HepG2 (cell line): Measurements from ENCODE around the gene CLPTM1L. TPM values are rescaled to one million over a fixed set of nuclear protein-coding genes. Genes with fewer than 3 reads are reported as not detected.

Experiments used
- ATAC-seq: fragments of 200-7000 bp; cut with Tn5 transposase; 3 replicates; pipeline ENCODE4 v1.9.1; 2020; ENCODE audit warnings: mild to moderate bottlenecking, moderate library complexity
- BruUV-seq: library from RNA; stranded (reverse); fragments of 400-500 nt; replicated peaks from 2 replicates; lab custom pipeline; 2021; lab: Mats Ljungman, UMichigan
- CTCF ChIA-PET: fragments of 300-600 bp; formaldehyde crosslinking; extraction: SDS; loops from one replicate; lab custom pipeline; 2021; ENCODE audit warnings: low total read pairs, inconsistent platforms, low intra/inter-chr PET ratio; lab: Yijun Ruan, JAX
- POLR2A ChIA-PET: fragments of 350-600 bp; sonication (Branson Sonifier 250); formaldehyde crosslinking; loops from one replicate; lab custom pipeline; 2020; ENCODE audit warnings: antibody characterized with exemption, inconsistent platforms; lab: Yijun Ruan, JAX
- DNase-seq: peaks from one replicate; pipeline ENCODE4 v3.0.0-alpha.2; 2015; ENCODE audit warnings: low spot score
- FAIRE-seq: peaks from 3 replicates; lab custom pipeline; 2011; peaks lifted over from hg19 to GRCh38; lab: Jason Lieb, UNC
- H2AFZ ChIP-seq: one replicate; pipeline ENCODE4 v1.6.1; 2011; ENCODE audit warnings: low read length, inconsistent platforms
- H3K27ac ChIP-seq: fragments of 300-600 bp; 3 replicates; pipeline ENCODE4 v1.8.0; 2011; ENCODE audit warnings: mixed run types, mild to moderate bottlenecking, mixed read lengths, low read length, inconsistent platforms; ENCODE audit not compliant: insufficient read depth; ENCODE audit errors: extremely low read length
- H3K27me3 ChIP-seq, 2 experiments: fragments of 200-600 bp in 1 of 2; 2 replicates in 1 of 2; 3 replicates in 1 of 2; pipeline versions ENCODE4 v1.6.0 to v1.8.0; 2011; ENCODE audit warnings: low read length in 2 of 2, mild to moderate bottlenecking in 2 of 2, moderate library complexity in 2 of 2, inconsistent platforms in 1 of 2; ENCODE audit not compliant: insufficient read depth in 2 of 2, control insufficient read depth in 1 of 2
- H3K36me3 ChIP-seq, 2 experiments: fragments of 200-600 bp in 1 of 2; replicated peaks in 1 of 2; 2 replicates in 1 of 2; 3 replicates in 1 of 2; pipeline versions ENCODE4 v1.5.1 to v1.8.0; 2011; ENCODE audit warnings: low read length in 2 of 2, inconsistent platforms in 1 of 2; ENCODE audit not compliant: insufficient read depth in 2 of 2, control insufficient read depth in 1 of 2
- H3K4me1 ChIP-seq: 2 replicates; pipeline ENCODE4 v1.5.1; 2012; ENCODE audit warnings: low read length, inconsistent platforms; ENCODE audit not compliant: insufficient read depth
- H3K4me2 ChIP-seq: 2 replicates; pipeline ENCODE4 v1.6.0; 2011; ENCODE audit warnings: low read depth, low read length, inconsistent platforms
- H3K4me3 ChIP-seq, 3 experiments: fragments of 200-600 bp in 1 of 3; sonication (generic), shearing (Covaris generic) in 1 of 3; replicated peaks in 1 of 3; 2 replicates each; pipeline ENCODE4 v1.5.1; 2011 to 2016; ENCODE audit warnings: low read length in 3 of 3, inconsistent platforms in 2 of 3, low read depth in 2 of 3, mild to moderate bottlenecking in 2 of 3, control low read depth in 1 of 3, mixed read lengths in 1 of 3; ENCODE audit not compliant: insufficient read depth in 1 of 3
- H3K79me2 ChIP-seq: one replicate; pipeline ENCODE4 v1.6.1; 2011; ENCODE audit warnings: low read length, inconsistent platforms; ENCODE audit not compliant: insufficient read depth
- H3K9ac ChIP-seq: 2 replicates; pipeline ENCODE4 v1.6.0; 2011; ENCODE audit warnings: mild to moderate bottlenecking, low read depth, low read length, inconsistent platforms; ENCODE audit not compliant: insufficient read depth
- H3K9me3 ChIP-seq: 2 replicates; pipeline ENCODE4 v1.5.1; 2012; ENCODE audit warnings: mild to moderate bottlenecking, low read length
- H4K20me1 ChIP-seq: 2 replicates; pipeline ENCODE4 v1.6.0; 2011; ENCODE audit warnings: inconsistent platforms, mild to moderate bottlenecking, low read length, moderate library complexity; ENCODE audit not compliant: insufficient read depth
- EZH2 ChIP-seq: conservative IDR thresholded peaks from 2 replicates; pipeline ENCODE4 v1.6.1; 2012; ENCODE audit warnings: mild to moderate bottlenecking, low read depth, low read length, moderate library complexity
- HCFC1 ChIP-seq: fragments of 150-350 bp; IDR thresholded peaks from 2 replicates; pipeline ENCODE4 v1.6.1; 2014; ENCODE audit warnings: low read depth, low read length
- KDM5B ChIP-seq: sonication (generic); formaldehyde crosslinking; IDR thresholded peaks from 2 replicates; pipeline ENCODE4 v1.4.0; 2020; ENCODE audit warnings: missing genetic modification reagents, mild to moderate bottlenecking, borderline replicate concordance
- MAFF ChIP-seq: IDR thresholded peaks from 2 replicates; pipeline ENCODE4 v1.6.1; 2011; ENCODE audit warnings: low read depth, low read length, improper control_type of control experiment
- MXD4 ChIP-seq: IDR thresholded peaks from 2 replicates; pipeline ENCODE4 v1.6.1; 2016; ENCODE audit warnings: mild to moderate bottlenecking, missing biosample characterization, missing genetic modification reagents
- TMF1 ChIP-seq: sonication (generic); formaldehyde crosslinking; IDR thresholded peaks from 2 replicates; pipeline ENCODE4 v1.8.1; 2022; ENCODE audit warnings: low read depth, missing genetic modification reagents
- TOE1 ChIP-seq: sonication (generic); formaldehyde crosslinking; IDR thresholded peaks from 2 replicates; pipeline ENCODE4 v1.4.0; 2020; ENCODE audit warnings: mild to moderate bottlenecking, missing genetic modification reagents
- ZNF260 ChIP-seq: sonication (generic); formaldehyde crosslinking; IDR thresholded peaks from 2 replicates; pipeline ENCODE4 v1.4.0; 2020; ENCODE audit warnings: missing genetic modification reagents, low read depth, mild to moderate bottlenecking, borderline replicate concordance
- ZNF263 ChIP-seq: sonication (generic); formaldehyde crosslinking; IDR thresholded peaks from 2 replicates; pipeline ENCODE4 v1.4.0; 2020; ENCODE audit warnings: missing genetic modification reagents
- ZNF354B ChIP-seq: sonication (generic); formaldehyde crosslinking; IDR thresholded peaks from 2 replicates; pipeline ENCODE4 v1.8.0; 2022; ENCODE audit warnings: mild to moderate bottlenecking, missing genetic modification reagents
- WGBS: methylation state at CpG from one replicate; pipeline ENCODE4 v1.1.6; 2017; ENCODE audit warnings: low lambda C conversion rate; 5-methylcytosine and 5-hydroxymethylcytosine counted together
- in situ Hi-C: cut with HindIII; loops from 2 replicates; pipeline ENCODE4 v1.10.0; 2017; ENCODE audit warnings: low pct_unique_long_range_greater_than_20kb; ENCODE audit not compliant: extremely low pct_ligation_motif_present
- intact Hi-C: fragments of 100-400 bp; cut with micrococcal nuclease; formaldehyde crosslinking; loops from one replicate; pipeline ENCODE4 v1.10.0; 2022; ENCODE audit not compliant: unreplicated experiment
- polyA plus RNA-seq, 8 experiments: library from polyadenylated mRNA; depleted of rRNA in 3 of 8; stranded (reverse) in 7 of 8; unstranded in 1 of 8; fragments of >200 nt; fragmentation: Illumina TruSeq in 4 of 8; extraction: Trizol in 4 of 8; gene quantifications; 2 replicates each; pipeline versions ENCODE4 v1.2.1 to v1.2.3, GENCODE V29; 2011 to 2016; ENCODE audit warnings: low read depth in 4 of 8, missing spikeins in 1 of 8, mixed read lengths in 1 of 8; ENCODE audit not compliant: insufficient read depth in 1 of 8
- total RNA-seq, 5 experiments: library from RNA; depleted of rRNA; stranded (reverse); fragments of >200 nt; fragmentation: Illumina TruSeq; extraction: Trizol; gene quantifications; 2 replicates each; pipeline ENCODE4 v1.2.3, GENCODE V29; 2016; ENCODE audit warnings: low read depth in 1 of 5
- TF ChIP-seq, protein P1 (sequence below): sonication (generic); formaldehyde crosslinking; IDR thresholded peaks from 2 replicates; pipeline ENCODE4 v1.9.0; 2022; ENCODE audit warnings: low read depth, missing genetic modification reagents
- TF ChIP-seq, protein P2 (sequence below): sonication (generic); formaldehyde crosslinking; IDR thresholded peaks from 2 replicates; pipeline ENCODE4 v1.4.0; 2020; ENCODE audit warnings: missing genetic modification reagents, borderline replicate concordance
- TF ChIP-seq, protein P3 (sequence below): sonication (generic); formaldehyde crosslinking; IDR thresholded peaks from 2 replicates; pipeline ENCODE4 v1.8.1; 2023; ENCODE audit warnings: mild to moderate bottlenecking, inconsistent platforms, moderate library complexity, missing genetic modification reagents, borderline replicate concordance

CLPTM1L gene
- total and polyA plus RNA-seq, 2 of the 13 experiments (the other 11 are each of a cell fraction or from before 2014, with no cell fraction given) = 80.3 to 124 TPM

DNA sequence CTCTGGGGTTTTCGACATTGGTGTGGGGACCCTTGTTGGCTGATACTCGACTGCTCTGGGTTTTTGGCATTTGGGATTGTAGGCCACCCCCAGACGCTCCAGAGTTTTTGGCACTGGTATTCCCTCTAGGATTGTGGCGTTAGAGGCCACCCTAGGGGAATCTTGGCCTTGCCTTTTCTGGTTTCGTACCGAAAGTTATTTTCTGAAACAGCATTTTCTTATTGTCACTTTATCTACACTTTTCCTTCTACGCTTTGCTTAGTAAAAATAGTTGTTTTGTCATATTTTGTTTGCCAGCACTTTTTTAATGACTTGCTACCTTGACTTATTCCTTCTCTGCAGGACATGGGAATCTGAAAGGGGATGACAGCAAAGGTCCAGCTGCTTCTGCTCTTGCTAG, 25.1 kb upstream of the CLPTM1L start:
- no peak for DNase-seq
- in situ Hi-C loops (no loop called here), intact Hi-C loops (no loop called here)
- TF ChIP-seq ZNF263 = no peak
- TF ChIP-seq HCFC1 = no peak
- TF ChIP-seq MAFF = no peak
- no peak for TF ChIP-seq ZNF260
- no peak for TF ChIP-seq MXD4 (CRISPR knock-in tag)
- TF ChIP-seq TOE1 = no peak
- TF ChIP-seq, protein P1, sequence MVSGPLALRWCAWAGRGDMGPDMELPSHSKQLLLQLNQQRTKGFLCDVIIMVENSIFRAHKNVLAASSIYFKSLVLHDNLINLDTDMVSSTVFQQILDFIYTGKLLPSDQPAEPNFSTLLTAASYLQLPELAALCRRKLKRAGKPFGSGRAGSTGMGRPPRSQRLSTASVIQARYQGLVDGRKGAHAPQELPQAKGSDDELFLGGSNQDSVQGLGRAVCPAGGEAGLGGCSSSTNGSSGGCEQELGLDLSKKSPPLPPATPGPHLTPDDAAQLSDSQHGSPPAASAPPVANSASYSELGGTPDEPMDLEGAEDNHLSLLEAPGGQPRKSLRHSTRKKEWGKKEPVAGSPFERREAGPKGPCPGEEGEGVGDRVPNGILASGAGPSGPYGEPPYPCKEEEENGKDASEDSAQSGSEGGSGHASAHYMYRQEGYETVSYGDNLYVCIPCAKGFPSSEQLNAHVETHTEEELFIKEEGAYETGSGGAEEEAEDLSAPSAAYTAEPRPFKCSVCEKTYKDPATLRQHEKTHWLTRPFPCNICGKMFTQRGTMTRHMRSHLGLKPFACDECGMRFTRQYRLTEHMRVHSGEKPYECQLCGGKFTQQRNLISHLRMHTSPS (CRISPR knock-in tag) = no peak
- TF ChIP-seq, protein P2, sequence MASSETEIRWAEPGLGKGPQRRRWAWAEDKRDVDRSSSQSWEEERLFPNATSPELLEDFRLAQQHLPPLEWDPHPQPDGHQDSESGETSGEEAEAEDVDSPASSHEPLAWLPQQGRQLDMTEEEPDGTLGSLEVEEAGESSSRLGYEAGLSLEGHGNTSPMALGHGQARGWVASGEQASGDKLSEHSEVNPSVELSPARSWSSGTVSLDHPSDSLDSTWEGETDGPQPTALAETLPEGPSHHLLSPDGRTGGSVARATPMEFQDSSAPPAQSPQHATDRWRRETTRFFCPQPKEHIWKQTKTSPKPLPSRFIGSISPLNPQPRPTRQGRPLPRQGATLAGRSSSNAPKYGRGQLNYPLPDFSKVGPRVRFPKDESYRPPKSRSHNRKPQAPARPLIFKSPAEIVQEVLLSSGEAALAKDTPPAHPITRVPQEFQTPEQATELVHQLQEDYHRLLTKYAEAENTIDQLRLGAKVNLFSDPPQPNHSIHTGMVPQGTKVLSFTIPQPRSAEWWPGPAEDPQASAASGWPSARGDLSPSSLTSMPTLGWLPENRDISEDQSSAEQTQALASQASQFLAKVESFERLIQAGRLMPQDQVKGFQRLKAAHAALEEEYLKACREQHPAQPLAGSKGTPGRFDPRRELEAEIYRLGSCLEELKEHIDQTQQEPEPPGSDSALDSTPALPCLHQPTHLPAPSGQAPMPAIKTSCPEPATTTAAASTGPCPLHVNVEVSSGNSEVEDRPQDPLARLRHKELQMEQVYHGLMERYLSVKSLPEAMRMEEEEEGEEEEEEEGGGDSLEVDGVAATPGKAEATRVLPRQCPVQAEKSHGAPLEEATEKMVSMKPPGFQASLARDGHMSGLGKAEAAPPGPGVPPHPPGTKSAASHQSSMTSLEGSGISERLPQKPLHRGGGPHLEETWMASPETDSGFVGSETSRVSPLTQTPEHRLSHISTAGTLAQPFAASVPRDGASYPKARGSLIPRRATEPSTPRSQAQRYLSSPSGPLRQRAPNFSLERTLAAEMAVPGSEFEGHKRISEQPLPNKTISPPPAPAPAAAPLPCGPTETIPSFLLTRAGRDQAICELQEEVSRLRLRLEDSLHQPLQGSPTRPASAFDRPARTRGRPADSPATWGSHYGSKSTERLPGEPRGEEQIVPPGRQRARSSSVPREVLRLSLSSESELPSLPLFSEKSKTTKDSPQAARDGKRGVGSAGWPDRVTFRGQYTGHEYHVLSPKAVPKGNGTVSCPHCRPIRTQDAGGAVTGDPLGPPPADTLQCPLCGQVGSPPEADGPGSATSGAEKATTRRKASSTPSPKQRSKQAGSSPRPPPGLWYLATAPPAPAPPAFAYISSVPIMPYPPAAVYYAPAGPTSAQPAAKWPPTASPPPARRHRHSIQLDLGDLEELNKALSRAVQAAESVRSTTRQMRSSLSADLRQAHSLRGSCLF = no peak
- TF ChIP-seq TMF1 (CRISPR knock-in tag) = no peak
- no peak for TF ChIP-seq KDM5B (CRISPR knock-in tag)
- TF ChIP-seq, protein P3, sequence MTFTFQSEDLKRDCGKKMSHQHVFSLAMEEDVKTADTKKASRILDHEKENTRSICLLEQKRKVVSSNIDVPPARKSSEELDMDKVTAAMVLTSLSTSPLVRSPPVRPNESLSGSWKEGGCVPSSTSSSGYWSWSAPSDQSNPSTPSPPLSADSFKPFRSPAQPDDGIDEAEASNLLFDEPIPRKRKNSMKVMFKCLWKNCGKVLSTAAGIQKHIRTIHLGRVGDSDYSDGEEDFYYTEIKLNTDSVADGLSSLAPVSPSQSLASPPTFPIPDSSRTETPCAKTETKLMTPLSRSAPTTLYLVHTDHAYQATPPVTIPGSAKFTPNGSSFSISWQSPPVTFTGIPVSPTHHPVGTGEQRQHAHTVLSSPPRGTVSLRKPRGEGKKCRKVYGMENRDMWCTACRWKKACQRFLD (CRISPR knock-in tag) = no peak
- no peak for TF ChIP-seq EZH2
- TF ChIP-seq ZNF354B (CRISPR knock-in tag) = no peak
- Histone ChIP-seq H3K27ac (no peak overlapping the region), H3K36me3 (no peaks in the 10 kb centered on the region), H4K20me1 (no peaks in the 10 kb centered on the region), H3K9ac (no peak overlapping the region), H2AFZ (no peak overlapping the region), H3K9me3 (no peaks in the 10 kb centered on the region), H3K4me2 (no peak overlapping the region), H3K4me3 (no peak overlapping the region), H3K79me2 (no peaks in the 10 kb centered on the region), H3K27me3 (peaks cover 0 to 56% of the 10 kb centered on the region in 2 experiments; a peak in 4 of 5 replicates), H3K4me1 (no peaks in the 10 kb centered on the region)
- ATAC-seq = no peak
- POLR2A ChIA-PET = no interaction called here
- CTCF ChIA-PET = no interaction called here
- FAIRE-seq = no peak
- no TSS peak for BruUV-seq
- 12% methylated on average over 5 of the region's 7 CpGs for WGBS
